Measurements from ENCODE around the gene CNTN1. TPM values are rescaled to one million over a fixed set of nuclear protein-coding genes. Genes with fewer than 3 reads are reported as not detected.

The CNTN1 gene
- total RNA-seq, 1 experiment from 2014 or later, result 3.0 TPM

DNA sequence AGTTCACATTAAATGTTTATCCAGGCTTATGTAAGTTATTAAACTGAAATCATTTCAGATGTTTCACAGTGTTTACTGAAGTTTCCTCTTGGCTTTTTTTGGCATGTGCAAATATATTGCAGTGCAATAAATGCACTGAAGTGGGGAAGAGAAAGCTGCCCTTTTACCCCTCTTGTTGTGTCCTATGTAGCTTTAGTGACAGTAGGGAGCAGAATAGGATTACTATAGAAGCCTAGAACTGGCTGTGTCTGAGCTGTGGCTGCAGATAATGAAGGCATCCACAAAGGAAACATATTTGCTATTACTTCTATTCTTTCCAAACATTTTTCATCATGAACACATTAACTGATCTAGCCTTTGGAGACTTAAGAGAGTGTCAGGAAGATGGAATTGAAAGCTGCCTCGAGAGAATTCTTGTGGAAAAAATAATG is 24.1 kb upstream of the CNTN1 start:
- Histone ChIP-seq H3K36me3 (ENCODE audit: control insufficient read depth in 1 of 2, insufficient read depth in 2 of 2, low read length in 2 of 2) (no peaks in the 10 kb centered on the region), H3K79me2 (ENCODE audit: insufficient read depth, low read length) (no peaks in the 10 kb centered on the region), H3K9me2 (ENCODE audit: insufficient read depth) (no peaks in the 10 kb centered on the region), H2AFZ (ENCODE audit: low read depth, low read length, poor library complexity, severe bottlenecking) (no peak overlapping the region), H3K4me1 (ENCODE audit: control insufficient read depth in 1 of 2, insufficient read depth in 2 of 2, low read length in 2 of 2) (no peaks in the 10 kb centered on the region), H3K4me2 (ENCODE audit: low read length) (no peak overlapping the region), H3K9me3 (ENCODE audit: control insufficient read depth in 1 of 2, insufficient read depth in 1 of 2, low read depth in 1 of 2, low read length in 2 of 2) (no peaks in the 10 kb centered on the region), H3K27me3 (ENCODE audit: insufficient read depth, low read length) (no peaks in the 10 kb centered on the region), H4K20me1 (ENCODE audit: insufficient read depth) (no peaks in the 10 kb centered on the region), H3K27ac (ENCODE audit: low read depth, low read length) (no peak overlapping the region), H3K4me3 (replicated peaks in 1 of 2; ENCODE audit: low read depth in 1 of 2, low read length in 2 of 2) (no peak overlapping the region), H3K9ac (ENCODE audit: low read length) (no peak overlapping the region)
- no TSS peak for BruUV-seq (replicated peaks)
- ATAC-seq (no peak), DNase-seq (ENCODE audit: low read depth, low spot score) (no peak)
- POLR2A ChIA-PET, result no interaction called here
- intact Hi-C loops (cut with micrococcal nuclease), result no loop called here
- RAD21 ChIA-PET (ENCODE audit: low non-redundant PET in 1 of 2, low total read pairs in 2 of 2, uncharacterized antibody in 2 of 2, unreplicated experiment in 2 of 2), result no interaction called here
- CTCF ChIA-PET, result no interaction called here
- TF ChIP-seq RAD21 (IDR thresholded peaks at IDR 0.05; ENCODE audit: low read depth) (0 out of 2 replicates have a peak, but pooled peaks have one; percentile 13), CBX3 (IDR thresholded peaks at IDR 0.05; ENCODE audit: low read depth) (no peak), SIN3A (IDR thresholded peaks at IDR 0.05; ENCODE audit: low read depth) (no peak), ZNF274 (IDR thresholded peaks at IDR 0.05; ENCODE audit: low read depth, low read length) (no peak), SP1 (IDR thresholded peaks at IDR 0.05; ENCODE audit: low read depth) (no peak)

DNA sequence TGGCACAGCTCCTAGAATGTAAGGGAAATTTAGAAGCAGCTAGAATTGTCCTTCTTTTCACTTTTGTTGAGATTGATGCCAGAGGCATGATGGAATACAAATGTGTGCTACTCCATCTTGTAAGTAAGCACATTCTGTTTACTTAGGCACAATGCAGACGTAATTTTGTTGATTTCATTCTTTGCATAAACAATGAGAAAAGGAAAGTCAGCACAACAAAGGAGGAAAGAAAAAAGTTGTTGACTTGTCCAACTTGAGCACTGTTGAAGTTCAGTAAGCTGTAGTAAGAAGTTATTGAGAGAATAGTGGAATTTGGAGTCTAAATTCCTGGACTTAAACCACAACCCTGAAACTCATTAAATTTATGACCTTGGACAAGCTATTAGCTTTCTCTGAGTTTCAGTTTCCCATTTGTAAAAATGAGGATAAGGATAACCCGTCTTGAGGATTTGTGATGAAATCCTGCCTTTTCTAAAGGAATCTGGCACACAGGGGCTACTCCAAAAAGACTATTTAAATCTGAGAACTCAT is 19.4 kb upstream of the CNTN1 start:
- no peaks in the 10 kb centered on the region for H3K79me2 ChIP-seq (ENCODE audit: insufficient read depth, low read length)
- H3K27me3 ChIP-seq (ENCODE audit: insufficient read depth, low read length), result no peaks in the 10 kb centered on the region
- no peaks in the 10 kb centered on the region for H3K4me1 ChIP-seq (ENCODE audit: control insufficient read depth in 1 of 2, insufficient read depth in 2 of 2, low read length in 2 of 2)
- ChIA-PET CTCF (no interaction called here), POLR2A (no interaction called here), RAD21 (ENCODE audit: low non-redundant PET in 1 of 2, low total read pairs in 2 of 2, uncharacterized antibody in 2 of 2, unreplicated experiment in 2 of 2) (no interaction called here)
- TF ChIP-seq, protein P1, sequence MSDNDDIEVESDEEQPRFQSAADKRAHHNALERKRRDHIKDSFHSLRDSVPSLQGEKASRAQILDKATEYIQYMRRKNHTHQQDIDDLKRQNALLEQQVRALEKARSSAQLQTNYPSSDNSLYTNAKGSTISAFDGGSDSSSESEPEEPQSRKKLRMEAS (IDR thresholded peaks at IDR 0.05), result no peak
- TF ChIP-seq EZH2 (IDR thresholded peaks at IDR 0.05), result no peak
- TF ChIP-seq FOSL1 (IDR thresholded peaks at IDR 0.05; ENCODE audit: low read depth), result no peak
- no peak for ATAC-seq
- intact Hi-C loops (cut with micrococcal nuclease), result no loop called here
- no peaks in the 10 kb centered on the region for H3K36me3 ChIP-seq (ENCODE audit: control insufficient read depth in 1 of 2, insufficient read depth in 2 of 2, low read length in 2 of 2)
- H3K9me2 ChIP-seq (ENCODE audit: insufficient read depth), result no peaks in the 10 kb centered on the region
- H3K4me3 ChIP-seq (replicated peaks in 1 of 2; ENCODE audit: low read depth in 1 of 2, low read length in 2 of 2), result no peak overlapping the region
- H4K20me1 ChIP-seq (ENCODE audit: insufficient read depth), result no peaks in the 10 kb centered on the region
- no peaks in the 10 kb centered on the region for H3K9me3 ChIP-seq (ENCODE audit: control insufficient read depth in 1 of 2, insufficient read depth in 1 of 2, low read depth in 1 of 2, low read length in 2 of 2)
- H3K4me2 ChIP-seq (ENCODE audit: low read length), result no peak overlapping the region
- no peak overlapping the region for H3K9ac ChIP-seq (ENCODE audit: low read length)
- H2AFZ ChIP-seq (ENCODE audit: low read depth, low read length, poor library complexity, severe bottlenecking), result no peak overlapping the region
- DNase-seq (ENCODE audit: low read depth, low spot score), result no peak
- no peak overlapping the region for H3K27ac ChIP-seq (ENCODE audit: low read depth, low read length)
- BruUV-seq (replicated peaks), result no TSS peak

Data from HCT116 (cell line).